ENCODE results near the gene MED8. TPM values are rescaled to one million over a fixed set of nuclear protein-coding genes. Genes with fewer than 3 reads are reported as not detected.
A peak's percentile ranks its signal among the peaks of the same experiment; 100 is the strongest.

The MED8 gene
- total RNA-seq, 1 experiment from 2014 or later, result 37.6 TPM

DNA sequence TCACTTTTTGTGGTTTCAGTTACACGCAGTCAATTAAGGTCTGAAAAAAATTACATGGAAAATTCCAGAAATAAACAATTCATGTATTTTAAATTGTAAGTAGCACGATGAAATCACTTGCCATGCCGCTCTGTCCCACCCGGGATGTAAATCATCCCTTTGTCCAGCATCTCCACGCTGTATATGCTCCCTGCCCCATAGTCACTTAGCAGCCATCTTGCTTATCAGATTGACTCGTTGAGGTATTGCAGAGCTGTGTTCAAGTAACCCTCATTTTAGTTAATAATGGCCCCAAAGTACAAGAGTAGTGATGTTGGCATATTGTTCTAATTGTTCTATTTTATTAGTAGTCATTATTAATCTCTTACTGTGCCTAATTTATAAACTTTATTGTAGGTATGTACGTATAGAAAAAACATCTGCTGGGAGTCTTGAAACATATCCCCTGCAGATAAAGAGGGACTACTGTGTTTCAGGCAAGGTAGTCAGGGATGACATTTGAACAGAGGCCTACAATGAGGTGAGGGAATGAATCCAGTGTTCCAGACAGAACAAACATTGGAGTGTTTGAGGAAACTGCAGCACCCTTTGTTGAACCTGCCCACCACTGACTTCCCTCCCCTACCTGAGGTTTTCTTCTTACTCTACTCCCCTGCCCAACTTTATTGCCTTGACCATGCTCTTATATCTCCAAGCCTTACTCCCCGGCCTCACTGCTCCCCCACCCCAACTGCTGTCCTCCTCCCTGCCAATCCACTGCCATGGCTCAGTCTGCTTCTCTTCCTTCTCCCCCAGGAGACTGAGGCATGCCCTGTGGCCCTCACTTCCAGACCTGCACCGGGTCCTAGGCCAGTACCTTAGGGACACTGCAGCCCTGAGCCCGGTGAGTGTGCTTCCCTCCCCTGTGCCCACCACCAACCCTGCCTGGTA is 37.9 kb downstream of the MED8 start:
- H3K36me3 ChIP-seq (replicated peaks; ENCODE audit: control insufficient read depth, insufficient read depth, low read length), result no peaks in the 10 kb centered on the region
- peaks cover 9% of the 10 kb centered on the region for H3K27me3 ChIP-seq (ENCODE audit: control insufficient read depth, insufficient read depth, low read length)
- DNase-seq, result no peak
- no peak overlapping the region for H3K4me3 ChIP-seq (ENCODE audit: insufficient read depth, low read depth, low read length)

GRCh38 chr1:43350976-43351375 is 38.6 kb downstream of the MED8 start:
- Histone ChIP-seq H3K4me3 (ENCODE audit: insufficient read depth, low read depth, low read length) (no peak overlapping the region), H3K36me3 (replicated peaks; ENCODE audit: control insufficient read depth, insufficient read depth, low read length) (no peaks in the 10 kb centered on the region), H3K27me3 (ENCODE audit: control insufficient read depth, insufficient read depth, low read length) (peaks cover 9% of the 10 kb centered on the region)
- no peak for DNase-seq

DNA sequence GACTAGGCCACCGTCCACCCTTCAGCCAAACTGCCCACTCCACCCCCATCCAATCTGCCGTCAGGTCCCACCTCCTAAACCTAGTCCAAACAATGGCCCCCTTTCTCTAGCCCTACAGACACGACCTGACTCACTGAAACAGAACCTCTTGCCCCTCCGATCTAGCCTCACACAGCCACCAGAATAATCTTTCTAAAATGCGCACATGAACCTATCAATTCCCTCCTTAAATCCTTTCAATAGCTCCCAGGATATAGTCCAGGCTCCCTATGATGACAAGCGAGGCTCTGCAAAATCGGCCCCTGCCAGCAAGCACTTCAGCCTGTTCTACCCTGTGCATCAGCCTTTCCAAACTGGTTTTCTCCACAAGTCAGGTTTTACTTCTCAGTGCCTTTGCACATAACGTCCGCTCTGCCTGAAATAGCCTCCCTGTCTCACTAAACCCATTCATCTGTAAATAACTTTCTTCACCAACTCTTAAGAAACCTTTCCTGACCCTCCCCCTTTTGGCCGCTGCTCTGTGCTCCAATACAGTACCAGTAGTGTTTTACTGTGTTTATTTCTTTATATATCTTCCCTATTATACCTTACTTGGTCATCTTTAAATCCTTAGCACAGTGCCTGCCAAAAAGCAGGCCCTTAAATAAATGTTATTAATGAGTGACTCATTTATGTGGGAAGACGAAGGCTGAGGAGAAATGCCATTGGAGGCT is 39.9 kb downstream of the MED8 start:
- Histone ChIP-seq H3K36me3 (replicated peaks; ENCODE audit: control insufficient read depth, insufficient read depth, low read length) (no peaks in the 10 kb centered on the region), H3K27me3 (ENCODE audit: control insufficient read depth, insufficient read depth, low read length) (peaks cover 9% of the 10 kb centered on the region), H3K4me3 (ENCODE audit: insufficient read depth, low read depth, low read length) (peak overlapping the region; percentile 67)
- DNase-seq, result no peak

DNA sequence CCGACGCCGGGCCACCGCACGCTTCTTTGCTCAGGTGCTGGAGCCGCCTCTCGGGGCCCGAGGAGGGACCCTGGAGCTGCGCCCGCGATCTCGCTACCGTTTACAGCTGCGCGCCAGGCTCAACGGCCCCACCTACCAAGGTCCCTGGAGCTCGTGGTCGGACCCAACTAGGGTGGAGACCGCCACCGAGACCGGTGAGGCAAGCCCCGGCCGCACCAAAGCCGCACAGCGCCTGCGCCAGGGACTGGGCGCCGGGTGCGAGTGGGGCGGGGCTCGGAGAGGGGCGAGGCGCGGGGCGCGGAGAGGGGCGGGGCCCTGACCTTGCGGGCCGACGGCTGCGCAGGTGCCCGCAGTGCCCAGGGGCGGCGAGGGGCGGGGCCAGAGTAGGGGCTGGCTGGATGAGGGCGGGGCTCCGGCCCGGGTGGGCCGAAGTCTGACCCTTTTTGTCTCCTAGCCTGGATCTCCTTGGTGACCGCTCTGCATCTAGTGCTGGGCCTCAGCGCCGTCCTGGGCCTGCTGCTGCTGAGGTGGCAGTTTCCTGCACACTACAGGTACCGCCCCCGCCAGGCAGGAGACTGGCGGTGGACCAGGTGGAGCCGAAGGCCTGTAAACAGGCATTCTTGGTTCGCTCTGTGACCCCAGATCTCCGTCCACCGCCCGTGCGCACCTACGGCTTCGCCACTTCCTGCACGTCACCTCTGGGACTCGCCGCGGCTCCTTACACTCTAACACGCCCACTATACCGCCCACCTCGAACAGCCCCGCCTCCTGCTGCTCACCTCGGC is 40.6 kb downstream of the MED8 start:
- DNase-seq, result peak; percentile 100
- Histone ChIP-seq H3K4me3 (ENCODE audit: insufficient read depth, low read depth, low read length) (peak overlapping the region; percentile 75), H3K27me3 (ENCODE audit: control insufficient read depth, insufficient read depth, low read length) (peaks cover 9% of the 10 kb centered on the region), H3K36me3 (replicated peaks; ENCODE audit: control insufficient read depth, insufficient read depth, low read length) (no peaks in the 10 kb centered on the region)

GRCh38 chr1:43348343-43348808 is 41.2 kb downstream of the MED8 start:
- DNase-seq, result no peak
- Histone ChIP-seq H3K27me3 (ENCODE audit: control insufficient read depth, insufficient read depth, low read length) (peaks cover 9% of the 10 kb centered on the region), H3K4me3 (ENCODE audit: insufficient read depth, low read depth, low read length) (peak overlapping the region; percentile 75), H3K36me3 (replicated peaks; ENCODE audit: control insufficient read depth, insufficient read depth, low read length) (no peaks in the 10 kb centered on the region)

GRCh38 chr1:43346636-43347035 is 43.0 kb downstream of the MED8 start:
- no peaks in the 10 kb centered on the region for H3K36me3 ChIP-seq (replicated peaks; ENCODE audit: control insufficient read depth, insufficient read depth, low read length)
- H3K4me3 ChIP-seq (ENCODE audit: insufficient read depth, low read depth, low read length), result no peak overlapping the region
- H3K27me3 ChIP-seq (ENCODE audit: control insufficient read depth, insufficient read depth, low read length), result peaks cover 9% of the 10 kb centered on the region
- no peak for DNase-seq

DNA sequence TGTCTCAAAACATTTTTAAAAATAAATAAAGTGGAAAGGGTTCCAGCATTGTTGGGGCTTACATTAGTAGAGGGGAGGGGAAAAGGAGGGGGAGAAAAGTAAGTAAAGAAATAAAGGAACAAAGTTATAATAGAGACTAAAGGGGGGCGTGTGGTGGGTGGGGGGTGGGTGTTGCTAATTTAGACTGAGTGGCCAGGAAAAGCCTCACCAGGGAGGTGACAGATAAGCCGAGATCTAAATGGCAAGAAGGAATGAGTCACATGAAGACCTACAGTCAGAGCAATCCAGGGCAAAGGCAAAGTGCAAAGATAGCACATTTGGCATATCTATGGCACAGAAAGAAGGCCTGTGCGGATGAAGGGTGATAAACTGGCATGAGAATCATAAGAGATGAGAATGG is 44.5 kb downstream of the MED8 start:
- DNase-seq, result no peak
- no peaks in the 10 kb centered on the region for H3K36me3 ChIP-seq (replicated peaks; ENCODE audit: control insufficient read depth, insufficient read depth, low read length)
- peaks cover 9% of the 10 kb centered on the region for H3K27me3 ChIP-seq (ENCODE audit: control insufficient read depth, insufficient read depth, low read length)
- H3K4me3 ChIP-seq (ENCODE audit: insufficient read depth, low read depth, low read length), result no peak overlapping the region

- H3K4me3 ChIP-seq (ENCODE audit: insufficient read depth, low read depth, low read length), result no peak overlapping the region
- H3K27me3 ChIP-seq (ENCODE audit: control insufficient read depth, insufficient read depth, low read length), result peaks cover 9% of the 10 kb centered on the region
- DNase-seq, result no peak
- no peaks in the 10 kb centered on the region for H3K36me3 ChIP-seq (replicated peaks; ENCODE audit: control insufficient read depth, insufficient read depth, low read length)
Observed at GRCh38 chr1:43344267-43344850, 45.2 kb downstream of the MED8 start.

DNA sequence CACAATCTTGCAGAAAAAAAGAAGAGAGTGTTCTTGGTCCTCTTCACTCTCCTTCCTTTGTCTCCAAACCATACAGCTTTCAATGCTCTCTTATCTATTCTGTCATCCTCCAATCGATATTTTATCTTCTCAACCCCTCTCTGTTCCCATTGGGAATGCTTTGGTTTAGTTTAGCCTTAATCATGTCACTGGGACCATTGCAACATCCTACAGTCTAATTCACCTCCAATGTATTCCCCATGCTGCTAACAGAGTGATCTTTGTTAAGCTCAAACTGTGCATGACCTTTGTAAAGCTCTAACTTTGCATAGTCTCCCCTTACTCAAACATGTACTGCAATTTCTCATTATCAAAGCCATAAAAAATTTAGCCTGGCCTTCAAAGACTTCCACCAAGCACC is 49.0 kb downstream of the MED8 start:
- no peak for DNase-seq
- Histone ChIP-seq H3K27me3 (ENCODE audit: control insufficient read depth, insufficient read depth, low read length) (no peaks in the 10 kb centered on the region; the same call in 1 of the 2 replicates), H3K4me3 (ENCODE audit: insufficient read depth, low read depth, low read length) (no peak overlapping the region), H3K36me3 (replicated peaks; ENCODE audit: control insufficient read depth, insufficient read depth, low read length) (no peaks in the 10 kb centered on the region)

GRCh38 chr1:43339584-43340232 is 49.9 kb downstream of the MED8 start:
- Histone ChIP-seq H3K36me3 (replicated peaks; ENCODE audit: control insufficient read depth, insufficient read depth, low read length) (no peaks in the 10 kb centered on the region), H3K4me3 (ENCODE audit: insufficient read depth, low read depth, low read length) (no peak overlapping the region), H3K27me3 (ENCODE audit: control insufficient read depth, insufficient read depth, low read length) (no peaks in the 10 kb centered on the region; the same call in 1 of the 2 replicates)
- DNase-seq, result no peak

GRCh38 chr1:43338001-43338400 is 51.6 kb downstream of the MED8 start:
- no peaks in the 10 kb centered on the region for H3K36me3 ChIP-seq (replicated peaks; ENCODE audit: control insufficient read depth, insufficient read depth, low read length)

DNA sequence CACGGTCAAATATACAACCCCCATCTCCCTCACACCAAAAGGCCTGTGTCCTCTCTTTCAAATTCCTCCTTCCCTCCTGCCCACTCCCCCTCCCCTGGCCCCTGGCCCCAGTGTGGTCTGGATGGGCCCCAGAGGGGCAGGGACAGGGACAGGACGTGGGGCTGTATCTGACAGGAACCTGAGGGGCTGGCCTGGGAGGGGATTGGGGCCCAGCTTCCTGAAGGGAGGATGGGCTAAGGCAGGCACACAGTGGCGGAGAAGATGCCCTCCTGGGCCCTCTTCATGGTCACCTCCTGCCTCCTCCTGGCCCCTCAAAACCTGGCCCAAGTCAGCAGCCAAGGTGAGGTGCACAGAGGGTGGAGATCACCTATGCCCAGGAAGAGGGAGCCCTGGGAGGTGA is 52.0 kb downstream of the MED8 start, which contains the start of gene MPL:
TSS of gene MPL (plus strand) at position 231 of the 400 bp plus-strand sequence. CDS start at position 262, 31 bp downstream.
- Histone ChIP-seq H3K4me3 (ENCODE audit: insufficient read depth, low read depth, low read length) (no peak within 1 kb of the TSS), H3K36me3 (replicated peaks; ENCODE audit: control insufficient read depth, insufficient read depth, low read length) (no peaks in the 10 kb centered on the region), H3K27me3 (ENCODE audit: control insufficient read depth, insufficient read depth, low read length) (no peaks in the 10 kb centered on the region; the same call in 1 of the 2 replicates)
- DNase-seq, result no peak

More at GRCh38 chr1:43338001-43338400, 51.6 kb downstream of the MED8 start:
- Histone ChIP-seq H3K27me3 (ENCODE audit: control insufficient read depth, insufficient read depth, low read length) (no peaks in the 10 kb centered on the region; the same call in 1 of the 2 replicates), H3K4me3 (ENCODE audit: insufficient read depth, low read depth, low read length) (no peak overlapping the region)
- no peak for DNase-seq

DNA sequence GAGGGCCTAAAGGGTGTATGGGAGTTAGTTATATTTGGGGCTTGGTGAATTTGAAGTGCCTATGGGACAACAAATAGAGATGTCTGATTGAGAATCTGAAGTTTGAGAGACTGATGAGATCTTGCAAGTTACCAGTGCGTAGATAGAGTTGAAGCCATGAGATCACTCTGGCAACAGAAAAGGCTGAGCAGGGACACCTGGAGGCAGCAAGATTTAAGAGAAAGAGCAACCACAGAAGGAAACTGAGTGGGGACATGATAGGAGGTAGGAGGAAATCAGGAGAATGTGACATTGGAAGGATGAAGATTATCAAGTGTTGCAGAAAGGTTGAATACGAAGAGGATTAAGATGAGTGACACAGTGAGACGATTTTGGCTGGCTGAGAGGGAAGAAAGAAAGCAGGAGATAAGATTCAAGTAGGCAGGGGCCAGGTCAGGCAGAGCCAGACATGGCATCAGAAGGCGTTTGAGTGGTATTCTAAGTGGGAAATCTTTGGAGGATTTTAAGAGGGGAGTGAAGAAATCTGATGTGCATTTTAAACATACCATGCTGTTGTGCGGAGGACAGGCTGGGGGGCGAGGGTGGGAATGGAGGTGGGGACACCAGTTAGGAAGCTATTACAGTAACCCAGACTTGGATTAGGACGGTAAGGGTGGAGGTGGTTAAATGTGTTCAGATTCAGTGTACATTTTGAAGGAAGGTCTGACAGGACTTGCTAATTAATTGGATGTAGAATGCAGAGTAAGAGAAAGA is 55.0 kb downstream of the MED8 start:
- Histone ChIP-seq H3K36me3 (replicated peaks; ENCODE audit: control insufficient read depth, insufficient read depth, low read length) (no peaks in the 10 kb centered on the region), H3K4me3 (ENCODE audit: insufficient read depth, low read depth, low read length) (no peak overlapping the region), H3K27me3 (ENCODE audit: control insufficient read depth, insufficient read depth, low read length) (no peaks in the 10 kb centered on the region; the same call in 1 of the 2 replicates)
- no peak for DNase-seq

All from H7 (cell line).